Gastrocnemius medialis (tissue), 4 donors: ENCODE data around the gene CRYGN.

ENCODE experiments used
- POLR2A ChIP-seq, 2 donors: fragments of 450-650 bp; IDR thresholded peaks; one replicate each; pipeline ENCODE4 v1.6.1; 2017; ENCODE audit warnings: antibody characterized with exemption in 2 of 2, mild to moderate bottlenecking in 2 of 2, moderate library complexity in 2 of 2
- TF ChIP-seq, protein P1 (sequence below), 5 experiments: fragments of 450-650 bp in 3 of 5; fragments of 200-600 bp in 2 of 5; sonication (generic) in 2 of 5; IDR thresholded peaks in 4 of 5; conservative IDR thresholded peaks in 1 of 5; 1 replicate in 4 of 5; 2 replicates in 1 of 5; pipeline ENCODE4 v1.5.1; 2016 to 2019; ENCODE audit warnings: antibody characterized with exemption in 5 of 5, mild to moderate bottlenecking in 3 of 5, moderate library complexity in 3 of 5

DNA sequence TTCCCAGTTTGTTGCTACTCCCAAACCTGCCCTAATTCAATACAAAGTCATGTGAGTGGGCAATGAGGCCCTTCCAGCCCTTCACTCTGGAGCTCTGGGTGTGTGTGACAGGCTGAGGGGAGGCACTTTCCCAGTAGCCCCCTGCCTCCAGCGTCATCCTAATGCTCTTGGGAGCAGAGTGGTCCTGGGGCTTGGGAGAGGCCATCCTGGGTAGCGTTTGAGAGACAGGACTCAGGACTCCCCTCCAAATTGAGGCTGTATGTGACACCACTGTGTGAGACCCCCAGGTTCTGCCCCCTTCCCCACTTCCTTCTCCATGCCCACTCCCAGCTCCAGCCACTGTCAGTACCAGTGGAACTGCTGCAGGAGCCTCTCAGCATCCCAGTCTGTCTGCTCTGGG lies 6.5 kb upstream of the CRYGN start:
- TF ChIP-seq, protein P1, sequence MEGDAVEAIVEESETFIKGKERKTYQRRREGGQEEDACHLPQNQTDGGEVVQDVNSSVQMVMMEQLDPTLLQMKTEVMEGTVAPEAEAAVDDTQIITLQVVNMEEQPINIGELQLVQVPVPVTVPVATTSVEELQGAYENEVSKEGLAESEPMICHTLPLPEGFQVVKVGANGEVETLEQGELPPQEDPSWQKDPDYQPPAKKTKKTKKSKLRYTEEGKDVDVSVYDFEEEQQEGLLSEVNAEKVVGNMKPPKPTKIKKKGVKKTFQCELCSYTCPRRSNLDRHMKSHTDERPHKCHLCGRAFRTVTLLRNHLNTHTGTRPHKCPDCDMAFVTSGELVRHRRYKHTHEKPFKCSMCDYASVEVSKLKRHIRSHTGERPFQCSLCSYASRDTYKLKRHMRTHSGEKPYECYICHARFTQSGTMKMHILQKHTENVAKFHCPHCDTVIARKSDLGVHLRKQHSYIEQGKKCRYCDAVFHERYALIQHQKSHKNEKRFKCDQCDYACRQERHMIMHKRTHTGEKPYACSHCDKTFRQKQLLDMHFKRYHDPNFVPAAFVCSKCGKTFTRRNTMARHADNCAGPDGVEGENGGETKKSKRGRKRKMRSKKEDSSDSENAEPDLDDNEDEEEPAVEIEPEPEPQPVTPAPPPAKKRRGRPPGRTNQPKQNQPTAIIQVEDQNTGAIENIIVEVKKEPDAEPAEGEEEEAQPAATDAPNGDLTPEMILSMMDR (IDR thresholded peaks at IDR 0.05 in 4 of 5, conservative IDR thresholded peaks at IDR 0.05 in 1 of 5): no peak
- TF ChIP-seq POLR2A (IDR thresholded peaks at IDR 0.05): no peak
